HCT116 (cell line): ENCODE data around the gene USP24. TPM values are rescaled to one million over a fixed set of nuclear protein-coding genes. Genes with fewer than 3 reads are reported as not detected.

ENCODE experiments used
- ATAC-seq: fragments of 200-7000 bp; cut with Tn5 transposase; 2 replicates; pipeline ENCODE4 v1.9.1; 2020; ENCODE audit warnings: mild to moderate bottlenecking, moderate library complexity
- BruUV-seq: library from RNA; stranded (reverse); fragments of 400-500 nt; replicated peaks from 2 replicates; lab custom pipeline; 2021; lab: Mats Ljungman, UMichigan
- CTCF ChIA-PET: fragments of 300-600 bp; sonication (Branson Sonifier 250); formaldehyde crosslinking; loops from one replicate; lab custom pipeline; 2021; ENCODE audit warnings: antibody characterized with exemption; lab: Charles Lee
- POLR2A ChIA-PET: fragments of 300-600, 350-600 bp; sonication (Branson Sonifier 250); formaldehyde crosslinking; loops from one replicate; lab custom pipeline; 2021; ENCODE audit warnings: antibody characterized with exemption; lab: Charles Lee
- RAD21 ChIA-PET, 2 experiments: fragments of 300-600 bp; sonication (Branson Sonifier 250); formaldehyde crosslinking; loops; one replicate each; lab custom pipeline; 2023; ENCODE audit warnings: low total read pairs in 2 of 2; ENCODE audit not compliant: uncharacterized antibody in 2 of 2, unreplicated experiment in 2 of 2, low non-redundant PET in 1 of 2; lab: Charles Lee
- DNase-seq: peaks from one replicate; pipeline ENCODE4 v3.0.0-alpha.2; 2010; ENCODE audit warnings: low read depth, low spot score
- H2AFZ ChIP-seq: fragments of 200-600 bp; shearing (Covaris generic), sonication (generic); 2 replicates; pipeline ENCODE4 v1.6.1; 2017; ENCODE audit warnings: low read depth, mixed run types, mixed read lengths, antibody characterized with exemption, low read length; ENCODE audit not compliant: poor library complexity, severe bottlenecking
- H3K27ac ChIP-seq: 2 replicates; pipeline ENCODE4 v1.5.1; 2012; ENCODE audit warnings: low read depth, low read length
- H3K27me3 ChIP-seq: fragments of 200-600 bp; sonication (generic); 2 replicates; pipeline ENCODE4 v1.6.1; 2016; ENCODE audit warnings: mixed run types, low read length, mixed read lengths; ENCODE audit not compliant: insufficient read depth
- H3K36me3 ChIP-seq, 2 experiments: fragments of 200-500 bp in 1 of 2; fragments of 200-600 bp in 1 of 2; sonication (Bioruptor generic) in 1 of 2; sonication (generic) in 1 of 2; 2 replicates each; pipeline versions ENCODE4 v1.5.1 to v1.6.1; 2014 to 2016; ENCODE audit warnings: low read length in 2 of 2, inconsistent platforms in 1 of 2, mixed read lengths in 1 of 2, mixed run types in 1 of 2; ENCODE audit not compliant: insufficient read depth in 2 of 2, control insufficient read depth in 1 of 2
- H3K4me1 ChIP-seq, 2 experiments: fragments of 200-600 bp in 1 of 2; sonication (generic) in 1 of 2; 2 replicates each; pipeline versions ENCODE4 v1.5.1 to v1.6.1; 2012 to 2017; ENCODE audit warnings: low read length in 2 of 2, inconsistent platforms in 1 of 2, mild to moderate bottlenecking in 1 of 2, mixed read lengths in 1 of 2, mixed run types in 1 of 2, moderate library complexity in 1 of 2; ENCODE audit not compliant: insufficient read depth in 2 of 2, control insufficient read depth in 1 of 2
- H3K4me2 ChIP-seq: fragments of 200-600 bp; sonication (generic); 2 replicates; pipeline ENCODE4 v1.6.1; 2017; ENCODE audit warnings: mixed run types, low read length, mixed read lengths
- H3K4me3 ChIP-seq, 2 experiments: fragments of 200-600 bp in 1 of 2; sonication (generic) in 1 of 2; replicated peaks in 1 of 2; 2 replicates each; pipeline ENCODE4 v1.5.1; 2011 to 2016; ENCODE audit warnings: low read length in 2 of 2, control low read depth in 1 of 2, low read depth in 1 of 2, mild to moderate bottlenecking in 1 of 2, mixed read lengths in 1 of 2, mixed run types in 1 of 2
- H3K79me2 ChIP-seq: fragments of 200-600 bp; sonication (generic); 2 replicates; pipeline ENCODE4 v1.6.1; 2017; ENCODE audit warnings: mild to moderate bottlenecking, mixed run types, low read length, moderate library complexity, mixed read lengths; ENCODE audit not compliant: insufficient read depth
- H3K9ac ChIP-seq: fragments of 200-600 bp; sonication (generic); 2 replicates; pipeline ENCODE4 v1.6.1; 2016; ENCODE audit warnings: low read length, mixed read lengths
- H3K9me2 ChIP-seq: fragments of 200-600 bp; sonication (generic), shearing (Covaris generic); 2 replicates; pipeline ENCODE4 v1.6.1; 2017; ENCODE audit warnings: mixed run types, mild to moderate bottlenecking, moderate library complexity; ENCODE audit not compliant: insufficient read depth
- H3K9me3 ChIP-seq, 2 experiments: fragments of 200-500 bp in 1 of 2; fragments of 200-600 bp in 1 of 2; sonication (Bioruptor generic) in 1 of 2; sonication (generic) in 1 of 2; 2 replicates each; pipeline ENCODE4 v1.6.1; 2014 to 2017; ENCODE audit warnings: low read length in 2 of 2, mixed read lengths in 2 of 2, inconsistent platforms in 1 of 2, low read depth in 1 of 2, mild to moderate bottlenecking in 1 of 2, mixed run types in 1 of 2, moderate library complexity in 1 of 2; ENCODE audit not compliant: control insufficient read depth in 1 of 2, insufficient read depth in 1 of 2
- H4K20me1 ChIP-seq: fragments of 200-600 bp; sonication (generic), shearing (Covaris generic); 2 replicates; pipeline ENCODE4 v1.6.1; 2017; ENCODE audit warnings: mixed run types, mild to moderate bottlenecking, moderate library complexity; ENCODE audit not compliant: insufficient read depth
- CBX3 ChIP-seq: IDR thresholded peaks from 2 replicates; pipeline ENCODE4 v1.6.1; 2012; ENCODE audit warnings: low read depth
- CEBPB ChIP-seq: IDR thresholded peaks from 2 replicates; pipeline ENCODE4 v1.6.1; 2012; ENCODE audit warnings: low read depth
- CTCF ChIP-seq, 3 experiments: fragments of 200-600 bp in 1 of 3; sonication (generic) in 1 of 3; IDR thresholded peaks in 2 of 3; conservative IDR thresholded peaks in 1 of 3; 2 replicates each; pipeline ENCODE4 v1.5.1; 2012 to 2017; ENCODE audit warnings: low read depth in 2 of 3, low read length in 2 of 3, antibody characterized with exemption in 1 of 3, borderline replicate concordance in 1 of 3, control low read depth in 1 of 3, mild to moderate bottlenecking in 1 of 3, mixed read lengths in 1 of 3, mixed run types in 1 of 3, moderate library complexity in 1 of 3; ENCODE audit not compliant: insufficient read depth in 1 of 3
- EGR1 ChIP-seq: IDR thresholded peaks from 2 replicates; pipeline ENCODE4 v1.6.1; 2012; ENCODE audit warnings: low read depth
- EZH2 ChIP-seq: fragments of 200-600 bp; sonication (generic); IDR thresholded peaks from 2 replicates; pipeline ENCODE4 v1.6.1; 2017; ENCODE audit warnings: antibody characterized with exemption, mixed run types
- JUND ChIP-seq: IDR thresholded peaks from 2 replicates; pipeline ENCODE4 v1.6.1; 2012
- MAX ChIP-seq: IDR thresholded peaks from 2 replicates; pipeline ENCODE4 v1.6.1; 2012
- POLR2AphosphoS5 ChIP-seq: IDR thresholded peaks from 2 replicates; pipeline ENCODE4 v1.6.1; 2011; ENCODE audit warnings: mild to moderate bottlenecking, low read depth, low read length, moderate library complexity
- SP1 ChIP-seq: IDR thresholded peaks from 2 replicates; pipeline ENCODE4 v1.6.1; 2012; ENCODE audit warnings: low read depth
- SRF ChIP-seq: IDR thresholded peaks from 2 replicates; pipeline ENCODE4 v1.6.1; 2012; ENCODE audit warnings: low read depth
- ZFX ChIP-seq: fragments of 450-650 bp; IDR thresholded peaks from 2 replicates; pipeline ENCODE4 v1.6.1; 2017
- ZNF274 ChIP-seq: fragments of 200-500 bp; sonication (Bioruptor generic); IDR thresholded peaks from 2 replicates; pipeline ENCODE4 v1.6.1; 2014; ENCODE audit warnings: mild to moderate bottlenecking, low read depth, low read length, inconsistent platforms
- intact Hi-C: fragments of 100-400 bp; cut with micrococcal nuclease; formaldehyde crosslinking; loops from 2 replicates; pipeline ENCODE4 v1.10.0; 2022
- total RNA-seq: library from RNA; stranded (reverse); gene quantifications from one replicate; pipeline ENCODE4 v1.2.1, GENCODE V29; 2021; ENCODE audit not compliant: unreplicated experiment

Gene USP24
- total RNA-seq, 1 experiment from 2014 or later: 34.2 TPM

GRCh38 chr1:55063577-55063942 lies 151.6 kb downstream of the USP24 start (continued):
- TF ChIP-seq CTCF (IDR thresholded peaks at IDR 0.05 in 2 of 3, conservative IDR thresholded peaks at IDR 0.05 in 1 of 3; ENCODE audit: borderline replicate concordance in 1 of 3, insufficient read depth in 1 of 3, low read depth in 2 of 3, low read length in 2 of 3) (no peak), MAX (no peak), ZNF274 (no peak), SRF (no peak), EZH2 (no peak), ZFX (no peak), JUND (no peak)

- intact Hi-C loops: no loop called here
- H3K9ac ChIP-seq: no peak overlapping the region
- no peak for ATAC-seq
- DNase-seq: no peak
- H3K4me2 ChIP-seq: no peak overlapping the region
- no peak overlapping the region for H3K4me3 ChIP-seq
- ChIA-PET CTCF (interaction anchor here (1.3 to 1.6 kb wide), 2 partner anchors 23 to 118 kb away, joined by 3 read pairs; no protein-coding TSS in a partner anchor), POLR2A (no interaction called here), RAD21 (no interaction called here)
- no TSS peak for BruUV-seq
- H4K20me1 ChIP-seq: no peaks in the 10 kb centered on the region
- no peaks in the 10 kb centered on the region for H3K79me2 ChIP-seq
- H3K27me3 ChIP-seq: no peaks in the 10 kb centered on the region
- H3K9me2 ChIP-seq: no peaks in the 10 kb centered on the region
- no peak overlapping the region for H2AFZ ChIP-seq
- no peaks in the 10 kb centered on the region for H3K9me3 ChIP-seq
- H3K4me1 ChIP-seq: peaks cover 0 to 5% of the 10 kb centered on the region in 2 experiments; a peak in 1 of 4 replicates
- no peak overlapping the region for H3K27ac ChIP-seq
- TF ChIP-seq CEBPB (no peak), CTCF (IDR thresholded peaks at IDR 0.05 in 2 of 3, conservative IDR thresholded peaks at IDR 0.05 in 1 of 3; ENCODE audit: borderline replicate concordance in 1 of 3, insufficient read depth in 1 of 3, low read depth in 2 of 3, low read length in 2 of 3) (no peak), EGR1 (no peak), CBX3 (no peak), JUND (no peak), SP1 (no peak), POLR2AphosphoS5 (no peak)
- peaks cover 0 to 10% of the 10 kb centered on the region in 2 experiments; a peak in 2 of 4 replicates for H3K36me3 ChIP-seq
Observed at GRCh38 chr1:55062801-55063576, 152.2 kb downstream of the USP24 start.
